ENCODE data around the gene PROM2.

GRCh38 chr2:95329891-95330793 is 55.9 kb downstream of the PROM2 start:
- TF ChIP-seq CTCF (IDR thresholded peaks at IDR 0.05) (no peak), POLR2A (IDR thresholded peaks at IDR 0.05) (no peak)

Measured in uterus (tissue), 2 donors.